ENCODE data around the gene RFC3. TPM values are rescaled to one million over a fixed set of nuclear protein-coding genes. Genes with fewer than 3 reads are reported as not detected.
"Not testable (repeated sequence)": the region's sequence is repeated elsewhere in the genome, so short reads cannot be mapped to it uniquely, and the experiment has no call there.

The RFC3 gene
- total RNA-seq, 4 donors from 2014 or later, result 5.7 to 15.1 (median 7.9) TPM

GRCh38 chr13:33796095-33796494 is 21.9 kb upstream of the RFC3 start:
- TF ChIP-seq, protein P1, sequence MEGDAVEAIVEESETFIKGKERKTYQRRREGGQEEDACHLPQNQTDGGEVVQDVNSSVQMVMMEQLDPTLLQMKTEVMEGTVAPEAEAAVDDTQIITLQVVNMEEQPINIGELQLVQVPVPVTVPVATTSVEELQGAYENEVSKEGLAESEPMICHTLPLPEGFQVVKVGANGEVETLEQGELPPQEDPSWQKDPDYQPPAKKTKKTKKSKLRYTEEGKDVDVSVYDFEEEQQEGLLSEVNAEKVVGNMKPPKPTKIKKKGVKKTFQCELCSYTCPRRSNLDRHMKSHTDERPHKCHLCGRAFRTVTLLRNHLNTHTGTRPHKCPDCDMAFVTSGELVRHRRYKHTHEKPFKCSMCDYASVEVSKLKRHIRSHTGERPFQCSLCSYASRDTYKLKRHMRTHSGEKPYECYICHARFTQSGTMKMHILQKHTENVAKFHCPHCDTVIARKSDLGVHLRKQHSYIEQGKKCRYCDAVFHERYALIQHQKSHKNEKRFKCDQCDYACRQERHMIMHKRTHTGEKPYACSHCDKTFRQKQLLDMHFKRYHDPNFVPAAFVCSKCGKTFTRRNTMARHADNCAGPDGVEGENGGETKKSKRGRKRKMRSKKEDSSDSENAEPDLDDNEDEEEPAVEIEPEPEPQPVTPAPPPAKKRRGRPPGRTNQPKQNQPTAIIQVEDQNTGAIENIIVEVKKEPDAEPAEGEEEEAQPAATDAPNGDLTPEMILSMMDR (IDR thresholded peaks at IDR 0.05), result no peak
- ATAC-seq (ENCODE audit: low FRiP score), result no peak

DNA sequence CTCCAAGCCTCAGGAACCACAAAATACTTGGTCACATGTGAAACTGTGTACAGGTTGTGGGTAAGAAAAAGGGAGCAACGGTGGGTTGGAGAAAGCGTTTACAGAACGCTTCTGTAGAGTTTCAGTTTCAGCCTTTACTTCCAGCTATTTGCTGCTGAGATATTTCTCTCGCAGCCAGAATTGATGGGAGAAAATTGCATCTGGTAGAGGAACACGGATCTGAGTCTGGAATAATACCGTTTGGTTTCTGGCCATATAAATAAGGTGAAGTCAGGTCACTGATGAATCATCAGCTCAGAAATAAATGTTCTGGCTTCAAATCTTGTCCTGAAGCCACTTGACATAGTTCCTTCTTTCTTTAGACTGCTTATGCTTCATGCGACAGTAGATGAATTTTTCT is 20.3 kb upstream of the RFC3 start:
- TF ChIP-seq, protein P1 (IDR thresholded peaks at IDR 0.05), result no peak
- ATAC-seq (ENCODE audit: low FRiP score), result no peak
- DNase-seq (ENCODE audit: low spot score), result no peak

More at GRCh38 chr13:33796095-33796494, 21.9 kb upstream of the RFC3 start:
- no peak for DNase-seq (ENCODE audit: low spot score)

DNA sequence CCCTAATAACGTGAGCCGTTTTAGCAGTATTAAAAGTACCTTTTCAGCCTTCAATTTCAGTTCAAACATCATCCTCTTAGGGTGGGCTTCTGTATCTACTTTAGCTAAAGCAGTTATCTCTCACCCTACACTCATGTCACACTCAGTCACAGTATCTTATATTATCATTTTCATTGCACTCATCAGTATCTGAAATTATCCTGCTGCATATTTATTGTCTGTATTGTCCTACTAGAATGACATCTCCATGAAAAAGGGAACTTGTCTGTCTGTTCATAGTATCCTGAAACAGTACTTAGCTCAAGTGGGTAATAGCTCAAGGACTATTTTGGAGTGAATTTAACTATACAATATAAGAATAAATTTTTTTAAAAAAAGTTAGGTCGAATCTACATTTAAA is 19.9 kb upstream of the RFC3 start:
- ATAC-seq (ENCODE audit: low FRiP score) (no peak), DNase-seq (ENCODE audit: low spot score) (no peak)
- TF ChIP-seq, protein P1 (IDR thresholded peaks at IDR 0.05), result no peak

DNA sequence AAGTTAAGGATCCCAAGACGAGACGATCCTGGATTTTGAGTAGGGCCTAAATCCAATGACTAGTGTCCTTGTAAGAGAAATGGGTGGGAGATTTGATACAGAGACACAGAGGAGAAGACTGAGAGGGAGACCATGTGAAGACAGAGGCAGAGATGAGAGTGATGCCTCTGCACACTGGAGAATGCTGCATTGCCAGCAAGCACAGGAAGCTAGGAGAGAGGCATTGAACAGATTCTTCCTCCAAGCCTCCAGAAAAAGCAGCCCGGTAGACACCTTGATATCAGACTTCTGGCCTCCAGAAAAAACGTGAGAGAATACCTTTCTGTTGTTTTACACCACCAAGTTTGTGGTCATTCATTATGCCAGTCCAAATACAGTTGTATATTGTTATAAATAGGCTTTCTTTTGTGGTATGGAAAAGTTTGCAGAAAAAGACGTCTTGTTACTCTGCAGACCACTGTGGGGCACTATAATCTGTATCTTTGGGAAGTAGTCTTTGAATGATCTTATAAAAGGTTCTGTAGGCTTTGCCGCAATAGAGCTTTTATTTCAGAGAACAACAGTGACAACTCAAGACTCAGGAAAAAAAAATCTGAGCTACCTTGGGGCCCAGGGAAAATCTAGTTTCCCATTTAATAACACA is 17.9 kb upstream of the RFC3 start:
- no peak for ATAC-seq (ENCODE audit: low FRiP score)
- TF ChIP-seq, protein P1 (IDR thresholded peaks at IDR 0.05), result no peak
- DNase-seq (ENCODE audit: low spot score), result no peak

DNA sequence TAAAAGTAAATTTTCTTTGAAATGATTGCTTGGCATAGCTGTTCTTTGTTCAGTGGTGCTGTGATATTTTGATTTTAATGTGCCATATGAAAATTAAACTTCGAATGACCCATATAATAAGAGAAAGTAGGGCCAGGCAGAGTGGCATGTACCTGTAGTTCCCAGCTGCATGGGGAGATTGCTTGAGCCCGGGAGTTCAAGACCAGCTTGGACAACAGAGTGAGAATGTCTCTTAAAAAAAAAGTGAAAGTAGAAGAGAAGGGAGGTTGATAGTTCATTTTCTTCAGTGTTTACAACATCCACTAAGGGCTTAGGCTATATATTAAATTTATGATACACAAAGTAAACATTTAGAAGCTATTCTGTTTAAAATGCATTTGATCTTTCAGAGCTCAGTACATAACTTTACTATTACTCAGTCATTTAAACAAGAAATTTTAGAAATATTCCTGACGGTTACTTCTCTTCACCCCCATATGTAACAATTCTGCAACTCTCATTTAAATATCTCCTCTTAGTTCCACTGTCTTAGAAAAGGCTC is 17.2 kb upstream of the RFC3 start:
- no peak for DNase-seq (ENCODE audit: low spot score)
- TF ChIP-seq, protein P1 (IDR thresholded peaks at IDR 0.05), result no peak
- ATAC-seq (ENCODE audit: low FRiP score), result no peak

GRCh38 chr13:33806470-33807248 is 11.3 kb upstream of the RFC3 start:
- DNase-seq (ENCODE audit: low spot score) (no peak), ATAC-seq (ENCODE audit: low FRiP score) (no peak)
- TF ChIP-seq, protein P1 (IDR thresholded peaks at IDR 0.05), result no peak

DNA sequence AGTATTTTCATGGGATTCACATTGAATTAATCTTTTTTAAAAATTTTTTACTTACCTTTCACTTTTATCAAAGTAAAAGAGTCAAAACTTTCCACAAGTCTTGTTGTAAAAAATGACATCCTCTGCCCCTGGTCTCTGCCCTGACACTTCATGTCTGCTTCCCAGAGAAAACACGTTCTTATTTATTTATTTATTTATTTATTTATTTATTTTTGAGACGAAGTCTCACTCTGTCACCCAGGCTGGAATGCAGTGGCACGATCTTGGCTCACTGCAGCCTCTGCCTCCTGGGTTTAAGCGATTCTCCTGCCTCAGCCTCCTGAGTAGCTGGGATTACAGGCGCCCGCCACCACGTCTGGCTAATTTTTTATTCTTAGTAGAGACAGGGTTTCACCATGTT is 5.1 kb upstream of the RFC3 start:
- not testable (repeated sequence) for ATAC-seq (ENCODE audit: low FRiP score); DNase-seq (ENCODE audit: low spot score)

Data from omental fat pad (tissue), 4 donors.